C4-2B (cell line): ENCODE results near the gene SLC44A1.

Experiments used
- H3K27ac ChIP-seq: fragments of 450-650 bp; 2 replicates; pipeline ENCODE4 v1.5.1; 2017
- ZFX ChIP-seq: fragments of 450-650 bp; IDR thresholded peaks from 2 replicates; pipeline ENCODE4 v1.6.1; 2017
- TF ChIP-seq, protein P1 (sequence below): fragments of 450-650 bp; conservative IDR thresholded peaks from 2 replicates; pipeline ENCODE4 v1.5.1; 2017; ENCODE audit warnings: mild to moderate bottlenecking

The SLC44A1 gene

DNA sequence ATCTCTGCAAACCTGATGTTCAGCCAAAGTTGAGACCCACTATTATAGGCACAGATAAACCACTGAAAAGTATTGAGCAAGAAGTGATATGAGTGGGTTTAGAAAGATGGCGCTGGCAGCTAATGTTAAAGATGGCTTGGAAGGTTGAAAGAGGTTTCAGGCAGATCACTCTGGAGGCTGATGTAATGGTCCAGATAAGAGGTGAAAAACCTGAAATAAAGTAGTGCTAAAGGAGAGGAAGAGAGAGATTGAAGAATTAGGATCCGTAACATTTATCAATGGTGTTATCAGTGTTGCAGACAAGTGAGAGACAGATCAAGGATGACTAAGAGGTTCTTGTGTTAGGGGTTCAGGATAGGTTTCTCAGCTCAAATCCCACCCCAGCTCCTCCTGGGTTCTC lies 58.3 kb downstream of the SLC44A1 start:
- H3K27ac ChIP-seq: no peak overlapping the region
- TF ChIP-seq, protein P1, sequence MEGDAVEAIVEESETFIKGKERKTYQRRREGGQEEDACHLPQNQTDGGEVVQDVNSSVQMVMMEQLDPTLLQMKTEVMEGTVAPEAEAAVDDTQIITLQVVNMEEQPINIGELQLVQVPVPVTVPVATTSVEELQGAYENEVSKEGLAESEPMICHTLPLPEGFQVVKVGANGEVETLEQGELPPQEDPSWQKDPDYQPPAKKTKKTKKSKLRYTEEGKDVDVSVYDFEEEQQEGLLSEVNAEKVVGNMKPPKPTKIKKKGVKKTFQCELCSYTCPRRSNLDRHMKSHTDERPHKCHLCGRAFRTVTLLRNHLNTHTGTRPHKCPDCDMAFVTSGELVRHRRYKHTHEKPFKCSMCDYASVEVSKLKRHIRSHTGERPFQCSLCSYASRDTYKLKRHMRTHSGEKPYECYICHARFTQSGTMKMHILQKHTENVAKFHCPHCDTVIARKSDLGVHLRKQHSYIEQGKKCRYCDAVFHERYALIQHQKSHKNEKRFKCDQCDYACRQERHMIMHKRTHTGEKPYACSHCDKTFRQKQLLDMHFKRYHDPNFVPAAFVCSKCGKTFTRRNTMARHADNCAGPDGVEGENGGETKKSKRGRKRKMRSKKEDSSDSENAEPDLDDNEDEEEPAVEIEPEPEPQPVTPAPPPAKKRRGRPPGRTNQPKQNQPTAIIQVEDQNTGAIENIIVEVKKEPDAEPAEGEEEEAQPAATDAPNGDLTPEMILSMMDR: no peak
- no peak for TF ChIP-seq ZFX

DNA sequence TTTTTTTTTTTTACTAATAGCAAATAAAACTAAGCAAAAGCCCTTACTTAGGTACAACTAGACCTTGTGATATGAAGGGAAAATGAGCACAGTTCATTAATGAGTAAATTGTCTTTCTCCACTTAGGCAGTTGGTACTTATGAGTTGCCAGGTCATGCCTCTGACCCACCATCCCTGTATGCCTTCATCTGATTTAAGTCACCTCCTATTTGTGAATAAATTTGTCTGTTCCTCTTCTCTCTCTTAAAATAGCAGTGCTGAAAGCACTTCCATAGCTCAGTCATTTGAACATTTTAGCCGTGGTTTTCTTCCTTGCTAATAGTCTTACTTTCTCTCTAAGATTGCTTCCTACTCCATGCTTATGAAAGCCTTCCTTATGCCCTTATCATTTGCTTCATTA lies 61.4 kb downstream of the SLC44A1 start:
- no peak overlapping the region for H3K27ac ChIP-seq
- TF ChIP-seq, protein P1: no peak
- TF ChIP-seq ZFX: no peak

DNA sequence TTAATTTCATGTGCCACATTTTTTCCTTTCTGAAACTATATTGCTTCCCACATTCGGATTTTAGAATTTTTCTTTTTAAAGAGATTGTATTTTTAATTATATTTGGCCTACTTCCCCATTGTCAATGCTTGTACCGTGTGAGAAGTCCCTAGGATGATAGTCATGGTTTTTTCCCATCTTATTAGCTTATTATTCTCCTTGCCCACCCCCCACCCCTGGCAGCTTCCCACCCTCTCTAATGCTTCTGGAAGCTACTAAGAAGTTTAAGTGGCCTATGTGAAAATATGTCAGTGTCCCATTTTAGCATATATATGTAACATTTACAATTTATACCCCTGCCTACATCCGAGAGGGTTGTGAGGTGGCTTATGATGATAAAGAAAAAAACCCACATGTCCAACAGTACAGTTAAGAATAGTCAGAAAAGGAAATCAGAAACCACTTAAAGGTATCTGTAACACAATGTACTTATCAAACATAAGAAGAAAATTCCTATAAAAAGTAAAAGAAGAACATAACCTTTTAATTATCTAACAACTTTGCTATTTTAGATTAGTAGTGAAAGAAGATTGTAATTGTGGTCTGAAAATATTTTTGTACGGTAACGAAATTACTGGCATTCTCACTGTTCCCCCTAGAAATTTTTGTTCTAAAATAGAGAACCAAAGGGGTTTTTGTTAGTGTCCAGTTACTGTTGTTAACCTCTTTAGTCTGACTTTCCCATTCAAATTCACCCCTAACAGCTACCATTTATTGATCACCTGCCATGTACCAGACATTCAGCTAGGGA lies 62.1 kb downstream of the SLC44A1 start:
- no peak overlapping the region for H3K27ac ChIP-seq
- TF ChIP-seq, protein P1: no peak
- no peak for TF ChIP-seq ZFX

DNA sequence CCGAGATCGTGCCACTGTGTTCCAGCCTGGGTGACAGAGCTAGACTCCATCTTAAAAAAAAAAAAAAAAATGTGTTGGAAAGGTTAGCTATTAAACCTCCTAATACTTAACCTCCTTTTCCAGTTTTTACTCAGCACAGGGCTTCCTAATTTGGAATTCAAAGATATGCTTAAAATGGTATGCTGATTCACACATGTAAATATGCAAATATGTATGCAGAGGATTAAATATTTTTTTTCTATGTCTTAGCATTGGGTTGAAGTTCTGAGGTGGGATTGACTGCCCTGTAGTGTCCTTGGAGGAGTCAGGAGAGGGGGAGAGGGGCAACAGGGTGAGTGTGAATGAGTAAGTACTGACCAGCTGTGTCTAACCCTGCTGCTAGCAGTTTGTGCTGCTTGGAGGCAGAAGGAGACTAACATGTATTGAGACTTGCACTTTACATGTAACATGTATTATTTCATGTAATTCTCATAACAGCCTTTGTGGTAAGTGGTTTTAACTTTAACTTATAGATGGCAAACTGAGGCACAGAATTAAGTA lies 63.2 kb downstream of the SLC44A1 start:
- TF ChIP-seq, protein P1: no peak
- no peak for TF ChIP-seq ZFX
- no peak overlapping the region for H3K27ac ChIP-seq

DNA sequence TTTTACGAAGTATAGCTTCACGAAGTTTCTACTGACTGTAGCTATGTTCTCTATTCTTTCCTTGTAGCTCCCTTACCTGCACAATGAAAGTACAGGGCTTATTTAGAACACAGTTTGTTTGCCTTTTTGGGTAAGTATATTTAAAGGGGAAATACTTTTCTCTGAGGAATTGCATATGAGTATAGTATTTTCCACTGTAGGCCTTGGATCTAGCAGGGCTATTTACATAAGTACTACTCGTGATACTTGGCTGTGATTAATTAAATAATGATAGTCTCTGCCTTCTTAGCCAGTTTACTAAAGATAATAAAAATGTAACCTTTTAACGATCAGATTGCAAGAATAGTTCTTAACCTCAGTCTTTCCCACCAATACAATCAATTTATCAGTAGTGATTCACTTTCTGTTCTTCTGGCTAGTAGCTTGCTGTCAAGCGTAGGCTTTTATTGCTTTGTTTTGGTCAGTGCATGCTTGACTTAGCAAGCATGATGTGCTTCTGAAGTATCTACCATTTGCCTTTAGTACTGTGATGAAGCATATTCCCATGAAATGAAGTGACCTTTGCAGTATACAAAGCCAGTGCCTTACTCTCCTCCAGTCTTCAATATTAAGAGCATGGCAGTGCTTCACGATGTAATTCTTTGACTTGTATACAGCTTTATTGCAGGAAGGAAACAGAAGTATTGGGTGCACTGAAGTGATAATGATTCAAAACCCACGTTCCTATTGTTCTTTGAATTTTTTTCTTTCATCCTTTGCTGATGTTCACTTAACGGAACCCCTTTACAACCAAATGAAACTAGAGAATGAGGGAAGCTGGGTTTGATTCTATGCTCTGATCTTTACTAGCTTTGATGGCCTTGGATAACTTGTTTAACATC lies 64.2 kb downstream of the SLC44A1 start:
- TF ChIP-seq, protein P1: no peak
- TF ChIP-seq ZFX: no peak
- no peak overlapping the region for H3K27ac ChIP-seq

DNA sequence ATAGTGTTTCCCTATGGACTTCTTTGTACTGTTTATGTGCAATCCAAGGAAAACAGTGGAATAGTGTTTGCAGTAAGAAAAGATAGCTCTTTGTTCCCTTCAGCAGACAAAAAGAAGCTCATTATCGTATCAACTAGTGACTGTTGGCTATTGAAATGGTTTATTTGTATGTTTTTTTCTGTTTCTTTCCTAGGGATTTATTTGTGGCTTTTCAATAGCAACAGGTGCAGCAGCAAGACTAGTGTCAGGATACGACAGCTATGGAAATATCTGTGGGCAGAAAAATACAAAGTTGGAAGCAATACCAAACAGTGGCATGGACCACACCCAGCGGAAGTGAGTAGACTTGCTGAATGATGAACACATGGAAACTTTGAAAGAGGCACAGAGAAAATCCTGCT lies 65.1 kb downstream of the SLC44A1 start:
- no peak overlapping the region for H3K27ac ChIP-seq
- TF ChIP-seq, protein P1: no peak
- TF ChIP-seq ZFX: no peak

DNA sequence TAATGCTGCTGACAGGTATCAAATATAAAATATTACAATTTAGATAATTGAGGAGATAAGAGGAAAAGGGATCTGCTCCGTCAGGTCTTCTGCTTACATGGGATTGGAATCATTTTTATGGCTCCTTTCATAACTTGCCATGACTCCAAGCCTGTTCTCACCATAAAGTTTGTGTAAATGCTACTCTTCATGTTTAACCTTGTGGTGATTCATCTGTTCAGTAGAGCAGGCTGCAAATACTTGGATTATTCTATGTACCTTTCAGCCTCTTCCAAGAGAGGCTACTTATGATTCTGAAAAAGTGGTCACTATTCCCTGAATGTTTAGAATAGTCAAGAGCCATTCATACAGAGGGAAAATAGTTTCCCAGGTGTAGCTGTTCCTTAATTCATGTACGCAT lies 66.9 kb downstream of the SLC44A1 start:
- no peak overlapping the region for H3K27ac ChIP-seq
- TF ChIP-seq, protein P1: no peak
- TF ChIP-seq ZFX: no peak
